ENCODE data around the gene TNN. TPM values are rescaled to one million over a fixed set of nuclear protein-coding genes. Genes with fewer than 3 reads are reported as not detected.

Gene TNN
- polyA plus RNA-seq, 1 experiment: not detected

DNA sequence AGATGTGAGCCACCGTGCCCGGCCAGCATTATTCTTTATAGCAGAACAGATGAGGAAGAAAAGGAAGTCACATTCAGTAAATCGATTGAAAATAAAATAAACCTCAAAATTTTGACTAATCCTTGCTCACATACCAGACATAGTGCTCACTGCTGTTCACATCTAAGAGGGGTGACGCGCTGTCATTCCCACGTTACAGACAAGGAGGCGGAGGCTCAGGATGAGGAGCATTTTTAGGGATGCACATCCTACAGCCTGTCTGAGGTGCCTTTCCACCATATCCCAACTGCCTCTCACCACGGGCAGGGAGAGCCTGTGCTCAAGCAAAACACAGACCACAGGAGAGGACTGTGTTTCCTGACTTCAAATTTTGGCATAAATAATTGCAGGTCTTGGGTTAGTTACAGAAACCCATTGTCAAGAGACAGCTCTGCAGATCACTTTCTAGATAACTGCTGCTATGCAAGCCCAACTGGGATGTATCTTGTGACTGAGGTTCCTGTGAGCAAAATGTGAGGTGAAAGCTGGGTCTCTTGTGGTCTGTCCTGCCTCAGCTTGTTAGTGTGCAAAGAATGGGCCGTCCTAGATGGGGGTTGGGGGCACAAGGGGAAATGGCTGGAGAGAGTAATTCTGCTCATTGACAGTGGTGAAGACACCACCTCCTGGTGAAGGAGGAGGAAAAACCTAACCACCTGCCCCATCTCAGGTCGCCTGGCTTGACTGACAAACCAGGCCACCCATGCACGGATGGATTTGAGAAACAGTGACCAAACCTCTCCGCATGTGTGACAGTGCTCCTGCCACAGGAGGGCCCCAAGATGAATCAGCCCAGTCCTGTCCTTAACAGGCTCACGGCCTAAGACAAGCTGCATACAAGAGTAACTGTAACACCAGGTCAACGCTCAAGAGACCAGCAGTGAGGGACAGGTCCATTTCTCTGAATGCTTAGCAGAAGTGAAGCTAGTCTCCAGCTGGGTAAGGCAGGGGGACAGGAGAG, 8.2 kb downstream of the TNN start:
- DNase-seq (ENCODE audit: low read depth): no peak
- peaks cover 3% of the 10 kb centered on the region for H3K27me3 ChIP-seq (ENCODE audit: control insufficient read depth, insufficient read depth, low read length)
- ChIA-PET POLR2A (no interaction called here), CTCF (interaction anchor here (0.6 to 1.6 kb wide), 3 partner anchors 46 to 71 kb away, joined by 3 to 4 read pairs (median 3); no protein-coding TSS in a partner anchor)
- no peak overlapping the region for H3K4me3 ChIP-seq (ENCODE audit: low read depth, low read length)
- no peaks in the 10 kb centered on the region for H3K36me3 ChIP-seq (ENCODE audit: control insufficient read depth, insufficient read depth, low read length)
- TF ChIP-seq, protein P1, sequence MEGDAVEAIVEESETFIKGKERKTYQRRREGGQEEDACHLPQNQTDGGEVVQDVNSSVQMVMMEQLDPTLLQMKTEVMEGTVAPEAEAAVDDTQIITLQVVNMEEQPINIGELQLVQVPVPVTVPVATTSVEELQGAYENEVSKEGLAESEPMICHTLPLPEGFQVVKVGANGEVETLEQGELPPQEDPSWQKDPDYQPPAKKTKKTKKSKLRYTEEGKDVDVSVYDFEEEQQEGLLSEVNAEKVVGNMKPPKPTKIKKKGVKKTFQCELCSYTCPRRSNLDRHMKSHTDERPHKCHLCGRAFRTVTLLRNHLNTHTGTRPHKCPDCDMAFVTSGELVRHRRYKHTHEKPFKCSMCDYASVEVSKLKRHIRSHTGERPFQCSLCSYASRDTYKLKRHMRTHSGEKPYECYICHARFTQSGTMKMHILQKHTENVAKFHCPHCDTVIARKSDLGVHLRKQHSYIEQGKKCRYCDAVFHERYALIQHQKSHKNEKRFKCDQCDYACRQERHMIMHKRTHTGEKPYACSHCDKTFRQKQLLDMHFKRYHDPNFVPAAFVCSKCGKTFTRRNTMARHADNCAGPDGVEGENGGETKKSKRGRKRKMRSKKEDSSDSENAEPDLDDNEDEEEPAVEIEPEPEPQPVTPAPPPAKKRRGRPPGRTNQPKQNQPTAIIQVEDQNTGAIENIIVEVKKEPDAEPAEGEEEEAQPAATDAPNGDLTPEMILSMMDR (IDR thresholded peaks at IDR 0.05; ENCODE audit: insufficient read depth, low read depth, low read length): no peak

DNA sequence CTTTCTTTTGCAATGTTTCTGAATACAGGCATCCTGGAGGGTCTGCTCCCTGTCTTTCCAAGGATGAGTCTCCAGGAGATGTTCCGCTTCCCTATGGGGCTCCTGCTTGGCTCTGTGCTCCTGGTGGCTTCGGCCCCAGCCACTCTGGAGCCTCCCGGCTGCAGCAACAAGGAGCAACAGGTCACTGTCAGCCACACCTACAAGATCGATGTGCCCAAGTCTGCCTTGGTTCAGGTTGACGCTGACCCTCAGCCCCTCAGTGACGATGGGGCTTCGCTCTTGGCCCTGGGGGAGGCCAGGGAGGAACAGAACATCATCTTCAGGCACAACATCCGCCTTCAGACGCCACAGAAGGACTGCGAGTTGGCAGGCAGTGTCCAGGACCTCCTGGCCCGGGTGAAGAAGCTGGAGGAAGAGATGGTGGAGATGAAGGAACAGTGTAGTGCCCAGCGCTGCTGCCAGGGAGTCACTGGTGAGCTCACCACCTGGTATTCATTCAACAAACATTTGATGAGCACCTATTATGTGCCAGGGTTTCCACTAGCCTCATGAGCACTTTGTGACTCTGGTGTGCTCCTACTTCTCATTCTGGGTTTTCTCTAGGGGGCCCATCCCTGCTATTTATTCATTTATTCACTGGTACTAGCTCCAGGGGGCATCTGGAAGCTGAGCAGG, 9.9 kb downstream of the TNN start:
- ChIA-PET CTCF (interaction anchor here (1.2 to 1.7 kb wide), 3 partner anchors 9 to 69 kb away, joined by 3 to 5 read pairs (median 4); no protein-coding TSS in a partner anchor), POLR2A (no interaction called here)
- no peak overlapping the region for H3K4me3 ChIP-seq (ENCODE audit: low read depth, low read length)

DNA sequence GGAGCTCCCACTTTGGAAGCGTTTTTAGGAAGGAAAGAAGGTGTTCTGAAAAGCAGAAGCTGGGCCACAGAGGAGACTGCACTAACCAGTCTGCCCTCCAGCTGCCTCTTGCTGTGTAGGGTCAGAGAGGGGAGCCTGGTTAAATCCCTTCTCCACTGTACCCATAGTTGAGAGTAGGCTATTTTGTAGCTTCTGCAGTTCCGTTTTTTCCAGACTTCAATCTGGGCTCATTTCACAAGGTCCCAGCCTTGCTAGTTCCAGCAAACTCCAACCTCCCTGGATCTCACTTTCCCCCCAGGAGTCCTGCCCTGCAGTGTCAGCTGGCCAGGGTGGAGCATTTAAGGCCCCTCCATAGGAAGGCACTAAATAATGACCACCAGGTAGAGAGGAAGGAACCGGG, 11.0 kb downstream of the TNN start:
- DNase-seq (ENCODE audit: low read depth): no peak
- H3K27me3 ChIP-seq (ENCODE audit: control insufficient read depth, insufficient read depth, low read length): no peaks in the 10 kb centered on the region
- ChIA-PET CTCF (interaction anchor here (1.2 to 1.7 kb wide), 2 partner anchors 8 to 49 kb away, joined by 3 to 5 read pairs; no protein-coding TSS in a partner anchor), POLR2A (no interaction called here)
- TF ChIP-seq, protein P1 (IDR thresholded peaks at IDR 0.05; ENCODE audit: insufficient read depth, low read depth, low read length): no peak
- H3K36me3 ChIP-seq (ENCODE audit: control insufficient read depth, insufficient read depth, low read length): no peaks in the 10 kb centered on the region
- no peak overlapping the region for H3K4me3 ChIP-seq (ENCODE audit: low read depth, low read length)

More for the DNA sequence above, 9.9 kb downstream of the TNN start:
- H3K27me3 ChIP-seq (ENCODE audit: control insufficient read depth, insufficient read depth, low read length): no peaks in the 10 kb centered on the region
- TF ChIP-seq, protein P1 (IDR thresholded peaks at IDR 0.05; ENCODE audit: insufficient read depth, low read depth, low read length): no peak
- no peaks in the 10 kb centered on the region for H3K36me3 ChIP-seq (ENCODE audit: control insufficient read depth, insufficient read depth, low read length)
- DNase-seq (ENCODE audit: low read depth): no peak

DNA sequence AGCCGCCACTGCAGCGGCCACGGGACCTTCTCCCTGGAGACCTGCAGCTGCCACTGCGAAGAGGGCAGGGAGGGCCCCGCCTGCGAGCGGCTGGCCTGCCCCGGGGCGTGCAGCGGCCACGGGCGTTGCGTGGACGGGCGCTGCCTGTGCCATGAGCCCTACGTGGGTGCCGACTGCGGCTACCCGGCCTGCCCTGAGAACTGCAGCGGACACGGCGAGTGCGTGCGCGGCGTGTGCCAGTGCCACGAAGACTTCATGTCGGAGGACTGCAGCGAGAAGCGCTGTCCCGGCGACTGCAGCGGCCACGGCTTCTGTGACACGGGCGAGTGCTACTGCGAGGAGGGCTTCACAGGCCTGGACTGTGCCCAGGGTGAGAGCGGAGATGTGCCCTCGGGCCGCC, 11.7 kb downstream of the TNN start:
- ChIA-PET CTCF (interaction anchor here (1.2 kb wide), 1 partner anchor 50 kb away, joined by 3 read pairs; no protein-coding TSS in a partner anchor), POLR2A (no interaction called here)
- DNase-seq (ENCODE audit: low read depth): no peak
- Histone ChIP-seq H3K4me3 (ENCODE audit: low read depth, low read length) (no peak overlapping the region), H3K27me3 (ENCODE audit: control insufficient read depth, insufficient read depth, low read length) (no peaks in the 10 kb centered on the region), H3K36me3 (ENCODE audit: control insufficient read depth, insufficient read depth, low read length) (no peaks in the 10 kb centered on the region)
- TF ChIP-seq, protein P1 (IDR thresholded peaks at IDR 0.05; ENCODE audit: insufficient read depth, low read depth, low read length): no peak

DNA sequence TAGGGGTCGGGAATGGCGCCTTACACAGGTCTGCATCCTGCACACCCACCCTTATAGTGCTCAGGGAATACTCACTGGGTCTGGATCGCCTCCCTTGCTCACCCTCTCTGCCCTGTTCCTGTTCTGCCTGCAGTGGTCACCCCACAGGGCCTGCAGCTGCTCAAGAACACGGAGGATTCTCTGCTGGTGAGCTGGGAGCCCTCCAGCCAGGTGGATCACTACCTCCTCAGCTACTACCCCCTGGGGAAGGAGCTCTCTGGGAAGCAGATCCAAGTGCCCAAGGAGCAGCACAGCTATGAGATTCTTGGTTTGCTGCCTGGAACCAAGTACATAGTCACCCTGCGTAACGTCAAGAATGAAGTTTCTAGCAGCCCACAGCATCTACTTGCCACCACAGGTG, 12.4 kb downstream of the TNN start:
- Histone ChIP-seq H3K4me3 (ENCODE audit: low read depth, low read length) (no peak overlapping the region), H3K36me3 (ENCODE audit: control insufficient read depth, insufficient read depth, low read length) (no peaks in the 10 kb centered on the region), H3K27me3 (ENCODE audit: control insufficient read depth, insufficient read depth, low read length) (no peaks in the 10 kb centered on the region)
- ChIA-PET CTCF (no interaction called here), POLR2A (no interaction called here)
- DNase-seq (ENCODE audit: low read depth): no peak
- TF ChIP-seq, protein P1 (IDR thresholded peaks at IDR 0.05; ENCODE audit: insufficient read depth, low read depth, low read length): no peak
